NCI-H510A treated with DMSO at 0.1 percent for 48 hours (cell line): ENCODE data around the gene DNAH14.

Source experiments
- DNase-seq: peaks from one replicate; lab custom pipeline; 2025; lab: John Stamatoyannopoulos, UW

Gene DNAH14

DNA sequence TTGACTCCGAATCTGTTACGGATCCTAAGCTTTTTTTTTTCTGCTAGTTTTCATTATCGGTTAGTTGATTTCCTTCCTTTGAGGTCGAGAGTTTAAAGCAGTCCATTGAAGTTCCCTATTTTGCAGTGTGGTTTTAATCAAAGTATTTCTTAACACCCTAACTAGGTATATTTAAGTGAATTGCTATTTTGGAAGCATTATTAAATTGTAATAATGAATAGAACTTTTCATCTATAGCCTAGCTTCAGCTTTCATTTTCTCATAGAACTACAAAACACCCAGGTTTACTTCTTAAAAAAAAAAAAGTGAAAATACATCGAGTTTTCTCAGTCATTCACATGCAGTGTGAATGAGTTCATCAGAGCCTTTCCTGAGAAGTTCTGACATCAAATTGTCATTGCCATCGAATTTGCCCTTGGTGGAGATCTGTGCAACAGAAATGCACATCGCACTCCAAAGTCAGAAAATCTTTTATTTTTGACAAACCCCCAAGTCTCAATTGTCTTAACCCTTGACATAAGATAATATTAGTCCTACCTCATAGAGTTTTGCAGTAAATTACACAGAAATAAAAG lies 499.5 kb downstream of the DNAH14 start:
- DNase-seq, result no peak

DNA sequence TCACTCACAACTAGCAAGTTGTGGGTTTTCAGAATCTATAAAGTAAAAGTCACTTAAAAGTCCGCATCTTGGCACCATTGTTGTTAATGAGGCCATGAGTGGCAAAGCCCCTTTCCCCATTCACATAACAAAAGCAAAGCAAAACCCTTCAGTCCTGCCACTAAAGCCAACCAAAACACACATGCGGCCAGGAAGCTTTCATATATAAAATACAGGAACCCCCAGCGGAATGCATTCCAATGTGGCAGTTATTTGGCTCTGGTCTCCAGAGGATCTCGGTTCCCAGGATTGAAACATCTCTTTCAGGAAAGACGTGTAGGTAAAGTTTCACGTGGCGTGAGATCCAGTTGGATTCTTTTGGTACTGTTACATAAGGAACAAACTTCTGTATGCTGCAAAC lies 500.8 kb downstream of the DNAH14 start:
- no peak for DNase-seq

DNA sequence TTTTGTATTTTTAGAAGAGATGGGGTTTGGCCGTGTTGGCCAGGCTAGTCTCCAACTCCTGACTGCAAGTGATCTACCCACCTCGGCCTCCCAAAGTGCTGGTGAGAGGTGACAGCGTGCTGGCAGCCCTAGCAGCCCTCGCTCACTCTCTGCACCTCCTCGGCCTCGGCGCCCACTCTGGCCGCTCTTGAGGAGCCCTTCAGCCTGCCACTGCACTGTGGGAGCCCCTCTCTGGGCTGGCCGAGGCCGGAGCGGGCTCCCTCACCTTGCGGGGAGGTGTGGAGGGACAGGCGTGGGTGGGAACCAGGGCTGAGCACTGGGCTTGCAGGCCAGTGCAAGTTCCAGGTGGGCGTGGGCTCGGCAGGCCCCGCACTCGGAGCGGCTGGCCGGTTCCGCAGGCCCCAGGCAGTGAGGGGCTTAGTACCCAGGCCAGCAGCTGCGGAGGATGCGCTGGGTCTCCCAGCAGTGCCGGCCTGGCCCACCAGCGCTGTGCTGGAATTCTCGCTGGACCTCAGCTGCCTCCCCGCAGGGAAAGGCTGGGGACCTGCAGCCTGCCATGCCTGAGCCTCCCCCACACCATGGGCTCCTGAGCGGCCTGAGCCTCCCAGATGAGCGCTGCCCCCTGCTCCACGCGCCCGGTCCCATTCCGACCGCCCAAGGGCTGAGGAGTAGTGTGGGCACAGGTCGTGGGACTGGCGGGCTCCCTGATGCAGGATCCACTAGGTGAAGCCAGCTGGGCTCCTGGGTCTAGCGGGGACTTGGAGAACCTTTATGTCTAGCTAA lies 501.8 kb downstream of the DNAH14 start:
- no peak for DNase-seq

DNA sequence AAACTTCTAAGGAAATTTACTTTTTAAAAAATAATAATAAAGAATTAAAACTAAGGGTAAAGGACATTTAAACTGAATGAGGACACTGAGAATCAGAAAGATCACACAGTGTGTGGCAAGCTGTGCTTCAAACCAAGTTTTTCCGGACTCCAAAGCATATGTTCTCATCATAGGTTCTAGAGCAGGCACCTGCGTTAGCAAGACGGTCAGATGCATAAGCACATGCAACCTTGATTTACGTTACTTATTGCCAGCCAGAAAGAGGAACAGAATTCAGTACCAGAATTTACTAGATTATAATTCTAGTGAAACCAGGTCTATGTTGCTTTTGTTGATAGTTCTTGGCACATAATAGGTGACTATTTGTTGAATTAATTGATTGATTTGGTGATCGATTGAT lies 504.6 kb downstream of the DNAH14 start:
- no peak for DNase-seq

DNA sequence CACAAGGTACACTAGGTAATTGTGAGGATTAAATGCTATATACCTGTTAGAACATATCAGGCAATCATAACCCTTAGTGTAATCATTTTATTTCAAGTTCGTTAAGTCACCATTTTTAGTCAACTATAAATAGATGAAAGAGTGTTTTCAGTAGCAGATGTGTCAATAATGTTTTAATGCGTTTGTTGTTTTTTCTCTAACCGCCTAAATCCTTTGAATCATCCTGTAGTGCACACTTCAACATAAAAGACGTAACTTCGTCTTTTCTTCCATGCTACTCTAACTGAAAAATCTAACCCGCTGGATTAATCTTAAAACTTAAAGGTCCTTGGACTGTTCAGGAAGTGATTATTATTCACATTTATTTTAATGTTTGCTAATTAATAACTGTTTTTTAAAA lies 505.6 kb downstream of the DNAH14 start:
- DNase-seq, result no peak

DNA sequence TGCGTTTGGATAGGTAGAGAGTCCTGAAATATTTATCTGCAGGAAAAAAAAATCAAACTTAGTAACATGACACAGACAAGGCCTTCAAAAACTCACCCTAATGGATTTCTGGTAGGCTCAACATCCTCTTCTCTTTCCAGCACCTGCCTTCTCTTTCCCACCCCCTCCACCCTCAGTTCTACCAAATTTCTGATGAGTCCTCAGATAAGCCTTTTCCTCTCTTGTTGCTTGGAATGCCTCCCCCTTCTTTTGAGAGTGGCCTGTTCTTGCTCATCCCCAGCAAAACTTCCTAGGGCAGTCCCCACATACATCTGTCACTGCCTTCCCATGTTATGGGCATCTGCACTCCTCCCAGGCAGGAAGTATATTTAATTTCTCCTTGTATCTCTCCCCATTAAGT lies 506.0 kb downstream of the DNAH14 start:
- DNase-seq, result no peak

DNA sequence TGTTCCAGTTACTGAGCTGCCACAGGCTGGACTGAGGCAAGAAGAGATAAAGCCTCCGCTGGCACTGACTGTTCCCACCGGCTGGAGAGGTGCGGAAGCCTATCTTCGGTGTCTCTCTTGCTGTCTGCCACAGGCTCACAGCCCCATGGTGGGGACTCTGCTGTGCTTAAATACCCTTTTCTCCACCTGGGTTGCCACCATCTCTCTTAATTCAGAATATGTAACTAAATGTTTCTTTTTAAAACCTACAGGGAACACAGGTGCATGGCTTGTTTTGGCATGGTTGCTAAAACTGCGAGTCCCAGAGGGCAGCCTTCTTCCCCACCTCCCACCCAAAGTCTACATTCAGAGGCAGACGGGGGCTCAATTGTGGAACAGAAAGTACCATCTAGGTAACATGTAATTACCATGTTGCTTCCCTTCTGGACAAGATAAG lies 506.5 kb downstream of the DNAH14 start:
- no peak for DNase-seq

DNA sequence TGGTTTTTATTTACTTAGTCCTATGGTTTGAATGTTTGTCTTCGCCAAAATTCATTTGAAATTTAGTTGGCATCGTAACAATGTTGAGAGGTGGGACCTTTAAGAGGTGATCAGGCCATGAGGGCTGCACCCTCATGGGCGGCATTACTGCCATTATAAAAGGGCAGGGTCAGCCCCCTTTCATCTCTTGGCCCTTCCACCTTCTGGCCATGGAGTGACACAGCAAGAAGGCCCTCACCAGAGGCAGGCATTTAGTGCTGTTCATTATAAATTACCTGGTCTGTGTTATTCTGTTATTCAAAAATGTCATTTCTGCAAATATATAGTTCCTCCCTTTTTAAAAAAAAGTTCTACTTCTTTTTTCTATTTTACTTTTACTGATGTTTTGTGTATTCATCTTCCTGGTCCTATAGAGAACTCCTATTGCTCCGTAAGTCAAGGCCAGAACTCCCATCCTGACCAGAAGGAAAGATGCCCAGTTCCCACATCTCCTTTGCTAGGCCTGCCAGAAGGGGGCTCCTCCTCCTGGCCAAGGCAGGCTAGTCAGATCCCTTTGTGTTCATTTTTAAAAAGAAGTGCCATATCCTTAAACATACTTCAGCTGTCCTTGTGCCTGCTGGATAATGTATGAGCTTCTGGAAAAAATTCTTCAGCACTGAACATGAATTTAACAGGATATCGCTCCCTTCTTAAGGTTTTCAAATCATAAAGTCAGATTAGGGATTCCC lies 508.4 kb downstream of the DNAH14 start:
- no peak for DNase-seq

DNA sequence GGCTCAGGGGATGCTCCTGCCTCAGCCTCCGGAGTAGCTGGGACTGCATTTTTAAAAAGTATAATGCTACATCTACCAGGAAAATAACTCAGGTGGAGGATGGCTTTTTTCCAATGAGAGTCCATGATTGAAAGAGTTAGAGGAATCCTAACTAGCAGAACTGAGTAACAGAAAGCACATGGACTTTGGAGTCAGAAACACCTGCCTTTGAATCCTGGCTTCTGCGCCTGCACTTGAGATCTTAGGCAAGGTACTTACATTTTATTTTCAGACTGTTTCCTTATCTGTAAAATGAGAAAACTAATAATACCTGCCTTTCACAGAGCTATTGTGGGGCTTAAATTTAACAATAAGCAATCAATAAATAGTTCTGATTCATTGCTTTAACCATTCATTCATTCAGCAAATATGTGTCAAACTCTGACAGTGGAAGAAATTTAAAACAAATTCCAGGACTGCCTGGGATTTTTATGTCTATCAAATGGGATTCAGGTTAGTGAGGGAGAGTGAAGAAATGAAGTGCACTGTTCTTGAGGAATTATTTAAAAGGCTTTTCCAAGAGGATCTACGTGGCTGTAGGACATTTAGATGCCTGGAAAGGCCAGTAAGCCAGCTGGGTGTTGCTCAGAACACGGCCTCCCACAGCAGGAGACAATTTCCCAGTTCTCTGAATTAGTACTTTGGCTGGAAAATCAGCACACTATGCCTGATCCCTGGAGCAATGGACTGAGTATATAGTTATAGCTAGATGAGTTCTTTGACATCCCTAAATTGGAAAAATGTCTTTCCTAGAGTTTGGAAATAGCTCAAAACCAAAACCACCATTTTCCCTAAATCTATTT lies 511.1 kb downstream of the DNAH14 start:
- peak; percentile 31 for DNase-seq

DNA sequence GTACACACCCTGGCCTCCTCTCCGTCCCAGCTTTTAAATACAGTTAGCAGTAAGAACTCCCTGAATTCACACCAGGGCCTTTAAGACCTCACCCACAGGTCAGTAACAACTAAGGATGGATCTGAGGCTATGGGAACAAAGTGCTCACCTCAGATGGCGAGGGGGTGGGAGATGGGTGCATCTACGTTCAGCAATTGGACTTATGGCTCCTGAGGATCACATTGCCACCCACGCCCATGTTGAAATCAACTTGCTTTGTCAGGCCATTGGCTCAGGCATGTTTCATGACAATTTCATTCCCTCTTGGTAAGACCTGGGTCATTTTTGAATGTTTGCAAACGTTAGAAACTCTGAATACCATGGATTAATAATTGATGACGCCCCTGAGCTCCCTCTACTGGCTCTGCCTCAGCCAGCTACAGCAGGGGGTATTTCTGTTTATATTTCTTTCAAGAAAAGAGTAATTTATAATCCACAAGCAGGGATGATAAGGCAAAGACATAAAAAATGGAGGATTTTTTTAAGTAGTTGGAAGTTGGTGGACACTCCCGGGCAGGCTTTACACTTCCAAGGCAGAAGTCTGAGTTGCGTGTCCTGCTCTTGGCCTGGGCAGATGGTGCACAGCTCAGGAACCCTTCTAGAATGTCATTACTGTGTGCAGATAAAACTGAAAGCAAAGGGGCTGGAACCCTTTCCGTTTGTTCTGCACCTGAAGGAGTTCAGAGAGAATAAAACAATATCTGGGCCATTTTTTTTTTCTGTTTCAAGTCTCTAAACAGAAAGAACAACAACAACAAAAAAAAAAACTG lies 512.0 kb downstream of the DNAH14 start:
- DNase-seq, result no peak

DNA sequence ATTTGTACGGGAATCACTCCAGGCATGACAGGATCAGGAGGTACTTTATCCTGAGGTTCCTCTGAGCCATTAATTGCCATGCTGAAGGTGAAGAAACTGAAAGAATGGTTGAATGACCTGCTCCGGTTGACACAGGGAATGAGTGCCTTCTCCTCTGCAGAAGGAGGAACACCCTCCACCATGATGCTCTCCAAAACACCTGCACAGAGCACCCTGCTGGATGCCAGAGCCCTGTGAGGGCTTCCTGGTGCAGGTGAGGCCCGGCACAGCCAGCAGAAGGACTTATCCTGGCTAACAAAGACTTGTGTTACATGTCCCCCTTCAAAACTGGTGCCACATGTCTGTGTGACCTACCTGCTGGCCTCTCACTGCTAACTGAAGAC lies 512.6 kb downstream of the DNAH14 start:
- no peak for DNase-seq

DNA sequence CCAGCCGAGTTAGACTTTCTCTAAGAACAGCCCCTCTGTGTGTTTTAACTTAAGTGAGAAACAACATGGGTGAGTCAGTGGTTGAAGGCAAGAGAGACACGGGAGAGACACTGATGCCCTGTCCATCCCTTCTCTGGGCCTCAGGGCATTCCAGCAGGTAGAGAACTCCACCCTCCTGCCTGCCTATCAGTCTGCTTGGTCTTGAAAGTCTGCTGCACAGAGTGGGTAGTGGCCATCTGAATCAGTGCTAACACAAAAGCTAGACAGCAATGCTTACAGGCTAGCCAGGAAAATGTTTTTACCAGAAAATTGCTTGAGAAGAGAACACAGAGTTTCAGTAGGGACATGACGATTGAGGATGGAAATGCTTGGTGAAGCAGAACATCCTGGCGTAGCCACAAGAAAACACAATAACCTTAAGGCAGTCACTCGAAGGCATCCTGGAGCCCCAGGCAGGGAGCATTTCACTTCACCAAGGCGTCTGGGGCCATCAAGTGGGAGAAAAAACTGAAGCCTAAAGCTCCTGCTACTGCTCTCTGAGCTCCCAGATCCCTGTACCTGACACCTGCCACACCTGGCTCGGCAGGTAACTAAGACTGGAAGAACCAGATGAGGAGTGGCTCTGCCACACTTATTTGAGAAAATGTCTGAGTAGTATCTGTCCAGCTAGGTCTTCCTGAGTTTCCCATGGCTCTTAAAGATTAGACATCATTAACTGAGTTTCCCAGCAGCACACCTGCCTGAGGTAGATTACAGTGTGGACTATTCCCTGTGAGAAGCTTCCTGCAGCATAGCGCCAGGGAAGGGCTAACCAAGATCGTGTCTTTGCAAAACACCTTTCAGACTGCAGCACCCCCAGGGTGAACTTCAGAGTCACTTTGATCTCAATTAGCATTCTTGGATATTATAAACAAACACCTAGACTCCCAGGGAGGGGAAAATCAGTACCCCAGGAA lies 516.4 kb downstream of the DNAH14 start:
- peak; percentile 82 for DNase-seq

DNA sequence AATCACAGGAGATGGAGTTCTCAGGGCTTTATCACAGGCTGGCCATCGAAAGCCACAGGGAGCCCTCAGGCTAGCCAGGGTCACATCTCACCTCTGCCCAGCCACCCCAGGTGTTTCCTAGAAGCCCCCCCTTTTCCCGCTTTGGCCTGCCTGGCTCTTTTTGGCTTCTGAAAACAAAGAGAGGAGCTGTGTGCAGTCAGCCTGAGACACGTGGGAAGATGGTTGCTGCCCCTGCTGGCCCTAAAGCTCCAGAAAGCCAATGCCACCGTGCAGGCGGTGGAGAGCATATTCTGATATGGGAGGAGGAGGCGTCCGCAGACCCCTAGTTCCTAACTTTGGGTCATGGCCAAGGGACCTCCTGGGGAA lies 517.1 kb downstream of the DNAH14 start:
- no peak for DNase-seq

DNA sequence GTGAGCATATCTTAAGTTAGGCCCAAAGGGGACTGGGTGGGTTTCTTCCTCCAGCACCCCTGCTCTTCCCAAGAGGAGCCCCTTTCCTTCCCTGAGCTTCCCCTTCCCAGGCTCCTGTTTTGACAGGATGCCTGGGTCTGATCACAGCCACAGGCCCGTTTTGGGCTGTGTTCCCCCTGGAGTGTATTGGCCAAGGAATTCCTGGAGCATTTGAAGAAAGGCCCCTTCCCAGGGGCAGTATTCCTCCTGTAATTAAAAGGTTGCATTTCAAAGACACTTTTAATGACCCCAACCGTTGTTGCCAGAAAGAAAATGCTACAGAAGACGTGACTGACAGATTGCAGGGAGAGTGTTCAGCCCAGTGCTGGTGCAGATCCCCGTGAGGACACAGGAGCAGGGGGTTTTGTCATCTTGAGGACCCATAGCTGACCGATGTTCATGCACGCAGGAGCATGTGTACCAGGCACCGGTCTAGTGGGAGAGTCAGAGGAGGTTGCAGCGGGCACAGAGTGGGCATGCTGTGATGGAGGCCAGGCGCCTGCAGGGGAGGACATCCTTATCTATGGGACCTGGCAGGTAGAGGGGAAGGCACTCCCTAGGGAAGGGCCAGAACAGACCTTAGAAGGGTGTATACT lies 517.6 kb downstream of the DNAH14 start:
- DNase-seq, result no peak

DNA sequence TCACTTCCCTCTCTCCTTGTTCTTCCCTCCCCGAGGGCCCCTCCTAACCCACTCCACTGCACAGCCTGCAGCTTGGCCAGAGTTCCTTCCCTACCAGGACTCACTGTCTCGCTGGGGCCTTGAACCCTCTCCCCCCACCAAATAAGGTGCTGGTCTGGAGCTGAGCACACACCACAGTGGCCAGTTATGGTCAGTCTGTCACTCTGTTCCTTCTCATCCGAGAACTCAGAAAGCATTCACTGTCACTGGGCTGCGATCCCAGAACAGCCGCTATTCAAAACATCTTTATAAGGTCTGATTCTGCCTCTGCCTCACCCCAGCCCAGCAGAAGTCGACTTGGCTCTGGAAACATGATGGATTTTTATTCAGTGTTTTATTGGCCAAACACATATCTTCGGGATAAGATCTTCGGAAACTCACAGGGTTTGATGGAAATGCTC lies 518.2 kb downstream of the DNAH14 start:
- no peak for DNase-seq

DNA sequence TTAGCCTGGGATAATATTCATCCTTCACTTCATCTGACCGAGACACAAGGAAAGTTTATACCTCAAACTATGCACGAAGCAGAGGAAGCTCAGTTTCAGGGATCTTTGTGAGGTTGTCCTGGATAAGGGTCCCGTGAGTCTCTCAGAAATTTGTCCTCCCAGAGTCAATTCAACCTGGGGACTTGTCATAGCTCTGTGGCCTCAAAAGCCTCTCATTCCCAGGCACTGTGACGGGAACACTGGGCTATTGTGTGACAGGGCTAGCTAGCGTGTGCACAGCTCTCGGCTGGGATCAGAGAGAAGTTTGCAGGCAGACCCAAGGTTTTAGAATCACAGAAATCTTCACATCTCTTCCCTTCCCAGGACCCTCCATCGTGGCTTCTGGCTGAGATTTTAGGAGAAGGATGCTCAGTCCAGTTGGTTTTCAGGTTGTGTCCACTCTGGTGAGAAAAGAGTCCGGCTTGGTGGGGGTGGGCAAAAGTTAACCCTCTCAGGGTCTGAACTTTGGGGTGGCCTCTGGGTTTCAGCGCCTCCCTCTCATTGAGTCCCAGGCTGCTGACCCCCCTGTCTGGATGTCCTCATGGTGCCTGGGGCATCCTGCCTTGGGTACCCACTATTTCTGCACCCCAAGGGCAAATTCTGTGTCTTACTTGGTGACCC lies 518.8 kb downstream of the DNAH14 start:
- no peak for DNase-seq
